ENCODE results near the gene LALBA. TPM values are rescaled to one million over a fixed set of nuclear protein-coding genes. Genes with fewer than 3 reads are reported as not detected.

The LALBA gene
- total and polyA plus RNA-seq, 2 of the 13 experiments (the other 11 are each of a cell fraction or from before 2014, with no cell fraction given): not detected

DNA sequence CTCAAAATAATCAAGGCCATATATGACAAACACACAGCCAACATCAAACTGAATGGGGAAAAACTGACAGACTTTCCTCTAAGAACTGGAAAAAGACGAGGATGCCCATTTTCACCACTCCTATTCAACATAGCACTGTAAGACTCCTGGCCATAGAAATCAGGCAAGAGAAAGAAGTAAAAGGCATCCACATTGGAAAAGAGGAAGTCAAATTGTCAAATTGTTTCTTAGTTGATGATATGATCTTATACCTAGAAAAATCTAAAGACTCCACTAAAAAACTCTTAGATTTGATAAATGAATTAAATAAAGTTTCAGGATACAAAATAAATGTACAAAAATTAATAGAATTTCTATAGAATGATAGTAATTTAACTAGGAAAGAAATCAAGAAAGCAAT lies 33.2 kb downstream of the LALBA start:
- ATAC-seq (no peak), FAIRE-seq (no peak), DNase-seq (ENCODE audit: low spot score) (no peak)
- Histone ChIP-seq H3K9ac (ENCODE audit: insufficient read depth, low read depth, low read length) (no peak overlapping the region), H3K9me3 (ENCODE audit: low read length) (no peaks in the 10 kb centered on the region), H3K4me1 (ENCODE audit: insufficient read depth, low read length) (no peaks in the 10 kb centered on the region), H3K36me3 (replicated peaks in 1 of 2; ENCODE audit: control insufficient read depth in 1 of 2, insufficient read depth in 2 of 2, low read length in 2 of 2) (no peaks in the 10 kb centered on the region), H3K79me2 (ENCODE audit: insufficient read depth, low read length) (no peaks in the 10 kb centered on the region), H3K4me3 (replicated peaks in 1 of 3; ENCODE audit: insufficient read depth in 1 of 3, low read depth in 2 of 3, low read length in 3 of 3) (no peak overlapping the region), H4K20me1 (ENCODE audit: insufficient read depth, low read length) (no peaks in the 10 kb centered on the region), H3K27me3 (ENCODE audit: control insufficient read depth in 1 of 2, insufficient read depth in 2 of 2, low read length in 2 of 2) (no peaks in the 10 kb centered on the region), H3K4me2 (ENCODE audit: low read depth, low read length) (no peak overlapping the region), H2AFZ (ENCODE audit: low read length) (no peak overlapping the region), H3K27ac (ENCODE audit: extremely low read length, insufficient read depth, low read length) (no peak overlapping the region)
- BruUV-seq (replicated peaks): no TSS peak
- in situ Hi-C loops (cut with HindIII; ENCODE audit: extremely low pct_ligation_motif_present, low pct_unique_long_range_greater_than_20kb): no loop called here
- POLR2A ChIA-PET: no interaction called here
- 0% methylated on average over 1 of the region's 1 CpG for WGBS (ENCODE audit: low lambda C conversion rate)
- CTCF ChIA-PET (ENCODE audit: low intra/inter-chr PET ratio, low total read pairs): no interaction called here
- TF ChIP-seq, protein P1, sequence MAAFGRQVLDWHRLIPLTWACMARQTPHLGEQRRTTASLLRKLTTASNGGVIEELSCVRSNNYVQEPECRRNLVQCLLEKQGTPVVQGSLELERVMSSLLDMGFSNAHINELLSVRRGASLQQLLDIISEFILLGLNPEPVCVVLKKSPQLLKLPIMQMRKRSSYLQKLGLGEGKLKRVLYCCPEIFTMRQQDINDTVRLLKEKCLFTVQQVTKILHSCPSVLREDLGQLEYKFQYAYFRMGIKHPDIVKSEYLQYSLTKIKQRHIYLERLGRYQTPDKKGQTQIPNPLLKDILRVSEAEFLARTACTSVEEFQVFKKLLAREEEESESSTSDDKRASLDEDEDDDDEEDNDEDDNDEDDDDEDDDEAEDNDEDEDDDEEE (CRISPR knock-in tag; IDR thresholded peaks at IDR 0.05): no peak
- no peak for TF ChIP-seq HNRNPL (IDR thresholded peaks at IDR 0.05; ENCODE audit: low read depth, low read length)
- TF ChIP-seq NR2C2 (CRISPR knock-in tag; IDR thresholded peaks at IDR 0.05; ENCODE audit: borderline replicate concordance): no peak
- TF ChIP-seq ZNF296 (CRISPR knock-in tag; conservative IDR thresholded peaks at IDR 0.05): no peak
- TF ChIP-seq SPEN (CRISPR knock-in tag; IDR thresholded peaks at IDR 0.05; ENCODE audit: low read depth): no peak
- no peak for TF ChIP-seq SMYD3 (CRISPR knock-in tag; IDR thresholded peaks at IDR 0.05)
- no peak for TF ChIP-seq YEATS2 (CRISPR knock-in tag; IDR thresholded peaks at IDR 0.05; ENCODE audit: borderline replicate concordance)
- TF ChIP-seq, protein P2, sequence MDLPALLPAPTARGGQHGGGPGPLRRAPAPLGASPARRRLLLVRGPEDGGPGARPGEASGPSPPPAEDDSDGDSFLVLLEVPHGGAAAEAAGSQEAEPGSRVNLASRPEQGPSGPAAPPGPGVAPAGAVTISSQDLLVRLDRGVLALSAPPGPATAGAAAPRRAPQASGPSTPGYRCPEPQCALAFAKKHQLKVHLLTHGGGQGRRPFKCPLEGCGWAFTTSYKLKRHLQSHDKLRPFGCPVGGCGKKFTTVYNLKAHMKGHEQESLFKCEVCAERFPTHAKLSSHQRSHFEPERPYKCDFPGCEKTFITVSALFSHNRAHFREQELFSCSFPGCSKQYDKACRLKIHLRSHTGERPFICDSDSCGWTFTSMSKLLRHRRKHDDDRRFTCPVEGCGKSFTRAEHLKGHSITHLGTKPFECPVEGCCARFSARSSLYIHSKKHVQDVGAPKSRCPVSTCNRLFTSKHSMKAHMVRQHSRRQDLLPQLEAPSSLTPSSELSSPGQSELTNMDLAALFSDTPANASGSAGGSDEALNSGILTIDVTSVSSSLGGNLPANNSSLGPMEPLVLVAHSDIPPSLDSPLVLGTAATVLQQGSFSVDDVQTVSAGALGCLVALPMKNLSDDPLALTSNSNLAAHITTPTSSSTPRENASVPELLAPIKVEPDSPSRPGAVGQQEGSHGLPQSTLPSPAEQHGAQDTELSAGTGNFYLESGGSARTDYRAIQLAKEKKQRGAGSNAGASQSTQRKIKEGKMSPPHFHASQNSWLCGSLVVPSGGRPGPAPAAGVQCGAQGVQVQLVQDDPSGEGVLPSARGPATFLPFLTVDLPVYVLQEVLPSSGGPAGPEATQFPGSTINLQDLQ (CRISPR knock-in tag; IDR thresholded peaks at IDR 0.05): no peak
- TF ChIP-seq NCOR1 (IDR thresholded peaks at IDR 0.05; ENCODE audit: borderline replicate concordance, low read length): no peak
- TF ChIP-seq ZNF513 (CRISPR knock-in tag; conservative IDR thresholded peaks at IDR 0.05): no peak
- no peak for TF ChIP-seq RORA (CRISPR knock-in tag; IDR thresholded peaks at IDR 0.05)
- no peak for TF ChIP-seq NCOA5 (CRISPR knock-in tag; IDR thresholded peaks at IDR 0.05)
- intact Hi-C loops (cut with micrococcal nuclease; ENCODE audit: unreplicated experiment): no loop called here

Measured in HepG2 (cell line).